HG03565 (cell line): ENCODE results near the gene PRADC1.
"Not testable (repeated sequence)": the region's sequence is repeated elsewhere in the genome, so short reads cannot be mapped to it uniquely, and the experiment has no call there.

ENCODE experiments used
- ATAC-seq: cut with Tn5 transposase; IDR thresholded peaks from one replicate; pipeline ENCODE4 v1.9.1; 2021; ENCODE audit warnings: mild to moderate bottlenecking, moderate library complexity; ENCODE audit not compliant: unreplicated experiment

The PRADC1 gene

DNA sequence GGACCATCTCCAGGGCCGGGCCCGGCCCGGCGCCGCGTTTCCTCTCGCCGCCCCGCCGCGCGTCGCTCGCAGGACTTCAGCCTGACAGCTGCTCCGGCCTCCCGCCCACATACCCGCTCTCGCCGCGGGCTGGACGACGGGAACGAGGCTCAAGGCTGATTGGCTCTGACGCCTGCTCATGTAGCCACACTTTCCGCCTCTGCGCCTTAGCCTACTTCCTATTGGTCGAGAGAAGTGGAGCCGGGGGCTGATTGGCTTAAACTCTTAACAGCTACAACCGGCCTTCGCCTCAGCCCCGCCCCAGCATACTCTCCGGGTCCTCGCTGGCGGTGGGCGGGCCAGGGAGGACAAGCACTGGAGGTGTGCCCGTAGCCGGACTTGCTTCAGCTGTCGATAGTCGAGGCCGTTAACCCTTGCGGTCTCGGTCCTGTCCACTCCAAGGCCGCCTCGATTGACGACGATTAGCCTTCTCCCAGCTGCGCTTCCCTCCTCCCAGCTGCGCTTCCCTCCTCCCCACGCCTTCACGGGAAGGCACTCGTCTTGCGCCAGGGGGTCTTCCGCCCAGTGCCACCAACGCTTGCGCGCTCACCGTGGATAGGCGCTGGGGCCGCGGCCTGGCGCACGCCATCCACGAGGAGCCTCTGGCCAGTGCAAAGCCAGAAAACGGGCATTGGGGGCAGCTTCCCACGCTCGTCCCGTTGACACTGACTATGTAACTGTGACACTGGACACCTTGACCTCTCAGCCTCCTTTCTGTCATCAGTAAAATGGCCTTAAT, at the start of gene PRADC1:
Gene PRADC1 (minus strand): TSS at position 86 of the 778 bp plus-strand sequence. CDS start 79 bp downstream, at position 7.
- peak; percentile 90 for ATAC-seq

DNA sequence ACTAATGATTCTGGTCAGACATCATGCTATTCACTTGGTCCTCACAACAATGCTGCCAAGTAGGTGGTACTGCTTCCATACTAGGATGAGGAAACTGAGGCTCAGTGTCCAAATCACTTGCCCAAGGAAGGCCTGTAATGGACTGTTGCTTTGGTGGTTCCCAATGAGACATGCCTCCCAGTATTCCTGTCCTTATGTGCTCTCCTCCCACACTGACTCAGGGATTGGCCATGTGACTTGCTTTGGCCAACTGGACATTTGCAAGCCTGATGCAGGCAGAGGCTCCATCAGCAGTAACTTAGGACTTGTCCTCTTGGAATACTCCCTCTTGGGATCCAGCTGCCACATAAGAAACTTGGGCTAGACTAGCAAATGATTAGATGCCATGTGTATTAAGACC, 48.2 kb upstream of the PRADC1 start:
- ATAC-seq: no peak

DNA sequence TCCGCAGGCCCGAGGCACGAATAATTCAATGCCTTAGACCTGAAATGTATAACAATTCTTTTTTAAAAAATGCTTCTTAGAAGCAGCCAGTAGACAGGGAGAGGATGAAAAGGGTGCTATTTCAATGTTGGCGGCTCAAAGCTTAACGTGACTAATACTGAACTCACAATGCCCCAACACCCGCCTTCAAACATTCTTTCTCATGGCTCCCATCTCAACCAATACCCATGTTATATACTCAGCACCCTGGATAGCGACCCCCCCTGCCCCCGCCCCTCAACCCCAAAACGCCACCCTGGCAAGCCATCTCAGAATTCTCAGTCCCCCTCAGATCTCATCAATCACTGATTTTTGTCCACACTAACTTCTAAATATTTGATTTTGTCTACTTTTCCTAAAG, 46.8 kb upstream of the PRADC1 start:
- ATAC-seq: no peak

DNA sequence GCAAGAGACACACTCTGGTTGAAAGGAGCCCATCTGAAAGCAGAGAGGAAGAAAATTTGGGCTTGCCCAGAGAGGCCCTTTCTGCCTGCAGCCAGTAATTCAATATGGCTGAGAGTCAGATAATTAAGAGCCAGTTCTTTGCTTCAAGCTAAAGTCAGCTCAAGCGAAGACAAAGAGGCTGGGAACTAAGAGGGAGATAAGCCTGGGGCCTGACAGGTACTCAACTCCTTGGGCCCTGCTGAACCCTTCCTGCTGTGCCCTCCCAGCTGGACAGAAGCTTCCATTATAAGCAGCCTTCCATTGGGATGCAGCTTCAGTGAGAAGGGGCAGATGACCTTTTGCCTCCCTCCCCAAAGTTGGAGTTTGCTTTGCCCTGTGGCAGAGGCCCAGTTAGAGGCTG, 39.2 kb upstream of the PRADC1 start:
- ATAC-seq: no peak

DNA sequence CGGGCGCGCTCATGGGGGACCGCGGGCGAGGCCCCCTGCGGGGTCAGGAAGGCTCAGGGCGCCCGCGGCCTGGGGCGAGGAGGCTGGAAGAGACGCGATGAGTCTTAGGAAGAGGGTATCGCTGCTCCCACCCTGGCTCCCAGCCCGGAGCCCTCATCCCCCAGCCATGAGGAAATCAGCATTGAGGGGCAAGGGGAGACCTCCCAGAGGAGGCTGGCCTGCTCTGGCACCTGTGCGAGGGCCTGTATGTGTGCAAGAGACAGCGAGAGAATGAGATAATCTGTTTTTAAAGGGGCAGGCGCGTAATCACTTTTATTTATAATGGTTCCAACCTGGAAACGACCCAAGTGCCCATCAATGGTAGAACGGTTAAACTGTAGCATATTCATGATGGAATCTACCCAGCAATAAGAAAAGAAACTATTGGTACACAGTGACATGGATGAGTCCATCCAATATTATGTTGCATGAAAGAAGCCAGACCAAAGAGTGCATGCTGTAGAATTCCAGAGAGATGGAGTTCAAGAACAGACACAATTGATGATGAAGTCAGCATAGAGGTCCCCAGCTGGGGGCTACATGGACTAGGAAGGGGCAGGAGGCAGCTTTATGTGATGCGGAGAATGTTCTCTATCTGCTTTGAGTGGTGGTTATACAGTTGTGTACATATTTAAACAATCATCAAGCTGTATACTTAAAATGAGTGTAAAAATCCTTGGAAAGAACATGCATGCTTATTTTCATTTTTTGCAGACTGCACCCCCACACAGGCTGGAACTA, 36.8 kb upstream of the PRADC1 start:
- ATAC-seq: no peak

DNA sequence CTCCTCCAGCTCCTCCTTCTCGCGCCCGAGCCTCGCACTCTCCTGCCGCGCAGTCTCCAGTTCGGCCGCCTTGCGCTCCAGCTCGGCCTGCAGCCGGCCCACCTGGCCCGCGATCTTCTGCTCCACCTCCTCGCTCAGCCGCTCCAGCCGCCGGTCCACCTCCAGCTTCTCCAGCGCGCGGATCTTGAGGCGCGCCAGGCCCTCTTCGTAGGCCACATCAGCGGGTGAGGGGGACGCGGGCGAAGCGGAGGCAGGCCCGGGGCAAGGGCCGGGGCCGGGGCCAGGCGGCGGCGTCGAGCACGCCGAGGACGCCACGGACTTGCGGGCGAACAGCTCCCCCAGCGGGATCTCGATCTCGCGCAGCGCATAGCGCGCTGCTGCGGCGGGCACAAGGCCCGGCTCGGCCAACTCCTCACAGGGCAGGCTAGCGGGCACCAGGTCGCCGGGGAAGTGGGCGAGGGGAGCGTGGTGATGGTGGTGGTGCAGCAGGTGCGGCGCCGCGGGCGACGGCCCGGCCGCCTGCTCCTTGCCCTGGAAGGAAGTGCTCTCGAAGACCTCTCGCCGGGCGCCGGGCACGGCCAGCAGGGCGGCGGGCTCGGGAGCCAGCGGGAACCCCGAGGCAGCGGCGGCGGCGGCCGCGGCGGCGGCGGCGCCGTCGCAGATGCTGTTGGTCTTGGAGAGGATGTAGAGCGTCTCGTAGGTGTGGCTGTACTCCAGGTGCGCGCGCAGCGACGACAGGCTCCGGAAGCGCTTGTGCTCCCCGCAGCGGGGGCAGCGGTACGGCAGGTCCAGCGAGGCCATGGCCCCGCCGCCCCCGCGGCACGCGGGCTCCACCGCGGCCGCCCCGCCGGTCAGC, 36.0 kb upstream of the PRADC1 start:
- peak; percentile 75 for ATAC-seq

DNA sequence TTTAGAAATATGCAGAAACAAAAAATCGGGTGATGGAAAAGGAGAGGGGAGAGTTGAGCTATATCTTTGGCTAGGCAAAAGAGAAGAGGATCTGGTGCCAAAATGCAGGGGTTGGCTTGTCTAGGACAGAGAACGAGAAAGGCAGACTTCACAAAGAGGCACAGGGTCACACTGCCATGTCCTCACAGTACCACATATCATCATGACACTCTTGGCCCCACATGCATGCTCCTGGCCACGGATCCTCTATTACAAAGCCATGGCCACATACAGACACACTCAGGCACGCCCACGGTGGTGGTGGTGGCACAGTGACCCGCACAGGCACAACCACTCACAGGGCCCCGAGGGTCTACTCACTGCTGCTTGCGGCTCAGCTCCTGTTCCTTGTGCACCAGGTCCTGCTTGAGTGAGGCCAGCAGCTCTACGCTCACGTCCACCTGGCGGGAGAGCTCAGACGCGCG, 35.4 kb upstream of the PRADC1 start:
- no peak for ATAC-seq

DNA sequence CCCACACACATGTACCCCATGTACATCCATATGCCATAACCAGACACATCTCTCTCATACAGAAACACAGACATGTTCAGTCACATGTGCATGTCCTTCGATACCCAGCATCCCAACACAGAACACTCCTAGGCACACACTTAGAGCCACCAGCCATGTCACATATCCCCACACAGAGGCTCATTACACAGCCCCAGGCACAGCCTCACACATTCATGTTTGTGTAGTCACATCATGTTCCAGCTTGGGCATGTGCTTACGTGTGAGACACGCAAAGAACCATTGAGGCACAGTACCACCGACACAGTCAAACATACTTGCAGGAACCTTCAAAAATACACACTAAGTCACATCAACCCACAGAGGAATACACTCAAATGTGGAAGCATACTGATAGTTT, 34.0 kb upstream of the PRADC1 start:
- no peak for ATAC-seq

DNA sequence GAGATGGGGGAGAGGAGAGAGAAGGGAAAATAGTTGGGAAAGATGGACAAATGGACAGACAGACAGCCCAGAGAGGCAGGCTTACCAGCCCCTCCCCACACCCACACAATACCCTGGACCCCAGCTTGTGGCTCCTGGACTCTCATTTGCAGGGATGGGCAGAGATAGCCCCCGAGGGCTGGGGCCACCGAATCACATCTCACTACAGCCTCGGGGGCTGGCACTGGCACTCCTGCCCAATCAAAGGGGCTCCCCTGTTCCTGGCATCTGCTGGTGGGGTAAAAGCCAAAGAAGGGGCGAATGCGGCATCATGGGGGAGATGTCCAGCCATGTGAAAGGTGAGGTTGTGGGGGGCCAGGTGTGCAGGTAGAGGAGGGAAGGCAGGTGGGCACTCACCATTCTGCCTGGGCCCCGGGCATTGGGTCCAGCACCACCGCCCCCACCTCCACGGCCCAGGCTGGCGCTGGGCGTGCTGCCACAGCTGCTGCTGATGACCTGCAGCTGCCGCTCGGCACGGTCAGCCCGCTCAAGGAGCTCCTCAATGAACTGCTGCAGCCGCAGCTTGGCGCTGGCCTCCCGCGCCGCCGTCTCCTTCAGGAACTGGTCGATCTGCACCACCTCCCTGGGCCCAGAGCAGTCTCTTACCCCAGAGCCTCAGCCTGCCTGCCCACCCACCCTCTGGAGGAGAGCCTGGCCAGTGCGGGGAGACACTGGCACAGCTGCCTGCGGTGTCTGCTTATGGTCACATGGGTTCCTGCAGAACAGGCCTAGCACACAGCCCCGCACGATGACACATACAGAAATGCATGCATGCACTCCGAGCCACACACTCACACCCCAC, 33.2 kb upstream of the PRADC1 start:
- no peak for ATAC-seq

DNA sequence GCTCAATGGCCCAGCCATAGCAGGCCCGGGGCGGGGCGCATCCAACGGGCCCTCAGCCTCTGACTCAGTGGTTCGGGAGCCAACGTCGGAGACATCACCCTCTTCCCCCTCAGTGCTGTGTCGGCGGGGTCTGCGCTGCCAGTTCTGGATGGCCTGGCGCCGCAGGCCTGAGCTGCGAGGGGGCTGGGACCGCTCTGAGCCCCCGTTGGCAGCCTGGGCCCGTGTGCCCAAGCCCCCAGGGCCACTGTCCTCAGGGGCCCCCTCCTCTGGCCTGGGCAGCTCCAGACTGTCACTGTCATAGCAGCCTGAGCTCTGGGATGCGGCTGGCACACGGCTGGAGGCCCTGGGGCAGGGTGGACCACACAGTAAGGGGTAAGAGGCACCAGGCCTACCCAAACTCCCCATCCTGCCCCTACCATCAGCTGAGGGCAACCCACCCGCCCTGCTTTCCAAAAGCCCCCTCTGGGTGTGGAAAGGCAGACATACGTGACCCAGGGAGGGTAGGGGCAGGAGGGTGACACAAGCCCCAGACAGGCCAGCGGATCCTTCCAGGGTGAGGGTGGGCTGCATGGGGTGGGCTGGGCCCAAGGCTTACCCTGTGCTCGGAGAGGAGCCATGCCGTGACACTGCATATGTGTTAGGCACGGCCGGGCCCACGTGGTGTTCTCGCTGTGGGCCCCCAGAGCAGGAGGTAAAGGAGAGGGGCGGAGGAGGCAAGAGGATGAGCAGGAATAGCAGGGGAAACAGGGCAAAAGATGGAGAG, 32.4 kb upstream of the PRADC1 start:
- no peak for ATAC-seq

DNA sequence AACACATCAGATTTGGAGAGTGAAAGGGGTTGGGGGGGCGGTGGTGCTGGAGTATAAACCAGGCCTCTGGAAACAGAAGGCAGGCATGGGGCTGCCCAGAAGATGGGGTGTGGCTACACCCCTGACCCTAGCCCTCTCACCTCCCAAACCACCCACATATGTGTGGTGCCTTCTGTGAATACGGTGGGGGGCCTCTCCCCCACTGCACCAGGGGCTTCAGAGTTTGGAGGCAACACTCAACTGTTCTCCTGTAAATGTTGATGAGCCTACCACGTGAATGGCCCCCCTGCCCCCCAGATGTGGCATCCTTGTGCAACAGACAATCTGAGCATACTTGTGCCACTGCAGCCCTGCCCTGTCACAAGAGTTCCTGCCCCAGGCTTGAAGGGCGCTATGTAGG, 31.7 kb upstream of the PRADC1 start:
- ATAC-seq: no peak

DNA sequence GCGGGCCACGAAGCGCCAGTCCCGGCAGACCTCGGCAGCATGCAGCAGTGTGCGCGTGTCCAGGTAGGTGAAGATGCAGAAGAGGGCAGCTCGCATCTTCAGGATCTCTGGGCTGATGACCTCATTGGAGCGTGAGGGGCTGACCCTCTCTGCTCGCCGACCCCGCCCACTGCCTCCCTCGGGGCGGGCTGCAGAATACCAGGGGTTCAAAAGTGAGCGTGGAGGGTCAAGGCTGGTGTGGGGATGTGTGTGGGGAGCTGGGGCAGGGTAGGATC, 31.2 kb upstream of the PRADC1 start:
- ATAC-seq: no peak

DNA sequence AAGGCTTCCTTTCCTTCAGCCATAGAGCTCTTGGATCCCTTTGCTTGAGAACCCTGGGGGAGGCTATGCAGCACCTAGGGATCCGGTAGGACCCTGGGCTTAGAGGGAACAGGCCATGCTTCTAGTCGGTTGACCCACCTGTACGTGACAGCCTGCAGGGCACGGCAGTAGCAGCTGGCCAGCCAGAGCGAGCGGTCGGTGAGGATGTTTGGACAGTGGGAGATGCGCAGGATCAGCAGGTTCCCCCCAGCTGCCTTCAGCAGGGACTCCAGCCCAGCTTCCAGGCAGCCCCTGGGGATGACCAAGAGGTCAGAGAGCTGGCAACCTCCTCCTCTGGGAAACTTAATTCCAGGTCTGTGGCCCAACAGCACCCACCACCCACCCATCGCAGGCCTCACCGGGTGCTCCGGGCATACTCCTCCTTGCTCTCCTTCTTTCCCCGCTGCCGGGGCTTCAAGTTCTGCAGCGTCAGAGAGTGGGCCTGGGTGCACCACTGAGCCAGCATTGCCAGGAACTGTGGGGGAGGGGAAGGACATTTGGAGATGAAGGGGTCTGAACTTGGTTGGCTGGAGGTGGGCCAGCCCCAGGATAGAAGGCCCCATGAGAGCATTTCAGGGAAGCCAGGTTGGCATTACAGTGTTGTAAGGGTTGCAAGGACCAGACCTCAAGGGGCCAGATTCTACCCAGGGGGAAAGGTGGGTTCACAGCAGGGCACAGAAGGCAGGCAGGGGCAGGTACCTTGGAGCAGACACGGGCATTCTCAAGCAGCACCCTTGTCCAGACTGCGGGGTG, 30.7 kb upstream of the PRADC1 start:
- no peak for ATAC-seq

DNA sequence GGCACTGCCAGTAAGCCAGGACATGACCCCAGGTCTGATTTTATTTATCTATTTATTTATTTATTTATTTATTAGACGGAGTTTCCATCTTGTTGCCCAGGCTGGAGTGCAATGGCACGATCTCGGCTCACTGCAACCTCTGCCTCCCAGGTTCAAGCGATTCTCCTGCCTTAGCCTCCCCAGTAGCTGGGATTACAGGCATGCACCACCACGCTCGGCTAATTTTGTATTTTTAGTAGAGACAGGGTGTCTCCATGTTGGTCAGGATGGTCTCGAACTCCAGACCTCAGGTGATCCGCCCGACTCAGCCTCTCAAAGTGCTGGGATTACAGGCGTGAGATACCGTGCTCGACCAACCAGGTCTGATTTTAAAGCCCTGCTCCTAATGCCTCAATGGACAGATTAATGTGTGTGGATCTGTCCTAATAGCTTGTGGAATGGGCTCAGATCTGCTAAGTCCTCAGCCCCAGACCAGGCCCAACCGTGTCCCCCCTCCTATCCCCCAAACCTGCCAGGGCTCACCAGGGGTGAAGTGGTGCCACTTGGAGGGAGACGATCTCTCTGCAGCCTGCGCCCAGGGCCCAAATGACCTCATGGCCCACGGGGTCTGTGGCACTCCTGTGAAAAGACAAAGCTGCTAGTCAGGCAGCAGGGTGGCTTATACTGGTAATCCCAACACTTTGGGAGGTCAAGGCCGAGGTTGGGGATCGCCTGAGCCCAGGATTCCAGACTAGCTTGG, 29.8 kb upstream of the PRADC1 start:
- ATAC-seq: not testable (repeated sequence)

DNA sequence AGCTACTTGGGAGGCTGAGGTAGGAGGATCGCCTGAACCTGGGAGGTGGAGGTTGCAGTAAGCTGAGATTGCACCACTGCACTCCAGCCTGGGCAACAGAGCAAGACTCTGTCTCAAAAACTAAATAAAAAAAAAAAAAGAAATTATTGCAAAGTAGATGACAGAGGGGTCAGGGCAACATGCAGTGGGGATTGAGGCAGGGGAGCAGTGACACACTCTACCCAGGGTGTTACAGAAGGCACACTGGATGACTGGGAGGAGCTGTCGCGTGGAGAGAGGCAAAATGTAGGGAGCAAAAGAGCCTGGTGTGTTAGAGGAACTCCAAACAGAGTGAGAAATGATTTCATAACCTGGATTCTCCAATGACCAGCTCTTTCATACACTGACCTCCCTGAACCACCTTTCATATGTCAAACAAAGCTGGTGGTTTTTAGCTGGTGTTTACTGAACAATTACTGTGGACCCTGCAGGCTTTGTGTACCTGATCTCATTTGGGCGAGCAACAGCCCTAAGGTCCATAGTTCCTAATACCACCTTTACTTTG, 29.1 kb upstream of the PRADC1 start:
- no peak for ATAC-seq

DNA sequence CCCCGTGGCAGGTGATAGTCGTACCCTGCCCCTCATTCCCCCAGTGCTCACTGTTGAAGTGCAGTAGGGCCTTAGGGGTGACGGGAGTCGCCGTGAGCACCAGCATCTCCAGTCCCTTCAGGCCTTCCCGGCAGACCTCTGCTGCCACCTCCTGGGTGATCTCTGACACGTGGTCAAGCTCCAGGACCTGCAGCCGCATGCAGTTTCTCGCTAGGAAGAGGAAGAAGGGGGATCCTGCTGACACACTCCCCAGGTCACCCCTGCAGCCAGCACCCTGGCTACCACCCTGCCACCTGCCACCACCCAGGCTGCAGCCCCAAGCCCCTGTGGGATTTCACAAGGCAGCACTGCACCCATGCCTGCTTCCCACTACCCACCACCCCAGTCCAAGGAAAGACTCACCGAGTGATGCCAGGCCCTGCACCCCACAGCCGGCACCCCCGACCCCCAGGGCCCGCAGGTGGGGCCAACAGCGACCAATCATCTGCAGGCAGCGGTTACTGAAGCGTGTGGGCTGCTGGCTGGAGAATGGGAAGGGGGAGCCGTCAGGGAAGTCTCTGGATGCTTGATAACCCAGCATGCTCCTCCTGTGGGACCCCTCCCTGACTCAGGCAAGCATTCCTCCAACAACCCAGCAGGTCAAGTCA, 27.4 kb upstream of the PRADC1 start:
- ATAC-seq: no peak

DNA sequence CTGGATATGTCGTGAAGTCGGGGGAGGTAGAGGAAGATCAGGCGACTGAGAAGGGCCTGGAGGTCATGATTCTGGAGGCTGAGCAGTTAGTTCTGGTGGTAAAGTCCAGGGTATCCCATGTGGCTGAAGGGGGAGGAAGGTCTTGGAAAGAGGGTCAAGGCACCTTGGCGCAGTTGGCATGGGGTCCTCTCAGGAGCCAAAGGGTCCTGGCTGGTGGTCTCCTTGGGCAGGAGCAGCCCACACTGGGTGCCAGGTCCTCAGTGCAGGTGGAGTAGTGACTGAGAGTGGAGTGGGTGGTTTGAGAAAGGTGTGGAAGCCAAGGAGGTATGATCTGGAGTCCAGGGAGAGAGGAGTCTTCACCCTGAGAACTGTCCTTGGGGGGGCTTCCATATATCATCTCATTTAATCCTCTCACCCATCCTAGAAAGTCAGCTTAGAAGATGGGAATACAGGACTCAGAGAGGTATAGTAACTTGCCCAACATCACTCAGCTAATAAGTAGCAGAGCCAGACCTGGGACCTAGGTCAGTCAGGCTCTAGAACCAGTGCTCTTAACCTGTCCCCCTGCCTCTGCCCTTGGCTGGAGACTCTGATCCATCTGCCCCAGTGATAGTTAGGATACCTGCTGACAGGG, 26.8 kb upstream of the PRADC1 start:
- no peak for ATAC-seq
